Colon (tissue), 2 donors: ENCODE measurements around the gene NLGN1.
"Not testable (repeated sequence)": the region's sequence is repeated elsewhere in the genome, so short reads cannot be mapped to it uniquely, and the experiment has no call there.

ENCODE experiments used
- FAIRE-seq: peaks from 2 replicates; lab custom pipeline; 2012; peaks lifted over from hg19 to GRCh38; lab: Jason Lieb, UNC
- donor health status: control.
- donor health status: control.

NLGN1 gene

GRCh38 chr3:173567997-173568396 is 170.5 kb downstream of the NLGN1 start:
- FAIRE-seq, result no peak

GRCh38 chr3:173568623-173569022 is 171.1 kb downstream of the NLGN1 start:
- FAIRE-seq, result no peak

- no peak for FAIRE-seq
Observed at GRCh38 chr3:173583496-173583895, 186.0 kb downstream of the NLGN1 start.

- no peak for FAIRE-seq
Observed at GRCh38 chr3:173584093-173584837, 186.7 kb downstream of the NLGN1 start.

GRCh38 chr3:173584838-173585831 is 187.6 kb downstream of the NLGN1 start:
- no peak for FAIRE-seq

- no peak for FAIRE-seq
Observed at GRCh38 chr3:173586166-173586565, 188.6 kb downstream of the NLGN1 start.

- FAIRE-seq, result no peak
Observed at GRCh38 chr3:173587055-173587454, 189.5 kb downstream of the NLGN1 start.

- FAIRE-seq, result no peak
Observed at GRCh38 chr3:173588556-173588955, 191.0 kb downstream of the NLGN1 start.

GRCh38 chr3:173589116-173589515 is 191.6 kb downstream of the NLGN1 start:
- no peak for FAIRE-seq

GRCh38 chr3:173591401-173591800 is 193.9 kb downstream of the NLGN1 start:
- no peak for FAIRE-seq

- not testable (repeated sequence) for FAIRE-seq
Observed at GRCh38 chr3:173594881-173595280, 197.3 kb downstream of the NLGN1 start.

- no peak for FAIRE-seq
Observed at GRCh38 chr3:173599673-173600072, 202.1 kb downstream of the NLGN1 start.

- no peak for FAIRE-seq
Observed at GRCh38 chr3:173614522-173614921, 217.0 kb downstream of the NLGN1 start.

GRCh38 chr3:173615661-173616060 is 218.1 kb downstream of the NLGN1 start:
- FAIRE-seq, result no peak

- no peak for FAIRE-seq
Observed at GRCh38 chr3:173617490-173617889, 219.9 kb downstream of the NLGN1 start.

GRCh38 chr3:173618148-173618547 is 220.6 kb downstream of the NLGN1 start:
- no peak for FAIRE-seq

GRCh38 chr3:173618703-173619102 is 221.2 kb downstream of the NLGN1 start:
- FAIRE-seq, result no peak

GRCh38 chr3:173622166-173622565 is 224.6 kb downstream of the NLGN1 start:
- FAIRE-seq, result no peak

GRCh38 chr3:173624086-173624485 is 226.5 kb downstream of the NLGN1 start:
- FAIRE-seq, result no peak

- FAIRE-seq, result no peak
Observed at GRCh38 chr3:173630849-173631248, 233.3 kb downstream of the NLGN1 start.

GRCh38 chr3:173632945-173633344 is 235.4 kb downstream of the NLGN1 start:
- no peak for FAIRE-seq

- FAIRE-seq, result no peak
Observed at GRCh38 chr3:173635826-173636225, 238.3 kb downstream of the NLGN1 start.

- FAIRE-seq, result no peak
Observed at GRCh38 chr3:173639098-173639497, 241.6 kb downstream of the NLGN1 start.
